GM18498 (cell line): Measurements from ENCODE around the gene PFKFB4.

Source experiments
- ATAC-seq: cut with Tn5 transposase; IDR thresholded peaks from one replicate; pipeline ENCODE4 v1.9.1; 2021; ENCODE audit warnings: mild to moderate bottlenecking, moderate library complexity; ENCODE audit not compliant: unreplicated experiment

PFKFB4 gene

GRCh38 chr3:48556796-48557626 lies at the start of gene PFKFB4:
TSS of gene PFKFB4 (minus strand) at chr3:48556803. CDS start at chr3:48556777, 26 bp downstream.
- ATAC-seq, result peak; percentile 90

GRCh38 chr3:48601622-48601994 lies 45.0 kb upstream of the PFKFB4 start:
- no peak for ATAC-seq

- ATAC-seq, result no peak
Measured at GRCh38 chr3:48600711-48601621, 44.4 kb upstream of the PFKFB4 start.

GRCh38 chr3:48599509-48600285 lies 43.1 kb upstream of the PFKFB4 start:
- no peak for ATAC-seq

- no peak for ATAC-seq
Measured at GRCh38 chr3:48599077-48599501, 42.5 kb upstream of the PFKFB4 start.

GRCh38 chr3:48598323-48599076 lies 41.9 kb upstream of the PFKFB4 start:
- no peak for ATAC-seq

GRCh38 chr3:48597408-48597800 lies 40.8 kb upstream of the PFKFB4 start:
- ATAC-seq, result no peak

- no peak for ATAC-seq
Measured at GRCh38 chr3:48596676-48597407, 40.2 kb upstream of the PFKFB4 start.

GRCh38 chr3:48596157-48596556 lies 39.6 kb upstream of the PFKFB4 start:
- ATAC-seq, result no peak

- no peak for ATAC-seq
Measured at GRCh38 chr3:48595526-48596121, 39.0 kb upstream of the PFKFB4 start.

GRCh38 chr3:48595075-48595525 lies 38.5 kb upstream of the PFKFB4 start, which contains the start of gene COL7A1:
TSS of gene COL7A1 (minus strand) at chr3:48595329. CDS start at chr3:48595159, 170 bp downstream.
- no peak for ATAC-seq

GRCh38 chr3:48594417-48595049 lies 37.9 kb upstream of the PFKFB4 start:
- ATAC-seq, result no peak

- no peak for ATAC-seq
Measured at GRCh38 chr3:48593337-48593736, 36.7 kb upstream of the PFKFB4 start.

GRCh38 chr3:48592519-48593087 lies 36.0 kb upstream of the PFKFB4 start:
- ATAC-seq, result no peak

- no peak for ATAC-seq
Measured at GRCh38 chr3:48591886-48592518, 35.4 kb upstream of the PFKFB4 start.

GRCh38 chr3:48591436-48591835 lies 34.8 kb upstream of the PFKFB4 start:
- ATAC-seq, result no peak

- no peak for ATAC-seq
Measured at GRCh38 chr3:48588230-48588629, 31.6 kb upstream of the PFKFB4 start.

GRCh38 chr3:48587686-48588085 lies 31.1 kb upstream of the PFKFB4 start:
- no peak for ATAC-seq
